Esophagus squamous epithelium (tissue), 5 donors: Measurements from ENCODE around the gene DLG2. TPM values are rescaled to one million over a fixed set of nuclear protein-coding genes. Genes with fewer than 3 reads are reported as not detected.

Source experiments
- DNase-seq: peaks from one replicate; lab custom pipeline; 2025; lab: John Stamatoyannopoulos, UW
- H3K27ac ChIP-seq, 4 donors: fragments of 200-600 bp; sonication (generic); one replicate each; pipeline ENCODE4 v1.5.1; 2016 to 2019; ENCODE audit warnings: mild to moderate bottlenecking in 1 of 4
- H3K27me3 ChIP-seq, 4 donors: fragments of 200-600 bp; sonication (generic); 1 replicate in 3 of 4; 2 replicates in 1 of 4; pipeline versions ENCODE4 v1.5.1 to v1.6.0; 2017 to 2021; ENCODE audit warnings: antibody characterized with exemption in 1 of 4
- H3K36me3 ChIP-seq, 3 donors: fragments of 200-600 bp; sonication (generic); one replicate each; pipeline ENCODE4 v1.5.1; 2016 to 2019
- H3K4me1 ChIP-seq, 3 donors: fragments of 200-600 bp; sonication (generic); one replicate each; pipeline ENCODE4 v1.5.1; 2017 to 2019
- H3K4me3 ChIP-seq, 4 donors: fragments of 200-600 bp; sonication (generic); 1 replicate in 3 of 4; 2 replicates in 1 of 4; pipeline ENCODE4 v1.5.1; 2016 to 2019; ENCODE audit warnings: mild to moderate bottlenecking in 2 of 4, moderate library complexity in 1 of 4
- H3K9me3 ChIP-seq, 3 donors: fragments of 200-600 bp; sonication (generic); one replicate each; pipeline ENCODE4 v1.5.1; 2016 to 2019
- POLR2A ChIP-seq, 4 donors: fragments of 450-650 bp; IDR thresholded peaks; one replicate each; pipeline ENCODE4 v1.6.1; 2017; ENCODE audit warnings: antibody characterized with exemption in 4 of 4, mild to moderate bottlenecking in 4 of 4, moderate library complexity in 3 of 4
- WGBS, 2 donors: methylation state at CpG; one replicate each; pipeline ENCODE4 v1.1.5; 2018; 5-methylcytosine and 5-hydroxymethylcytosine counted together
- intact Hi-C: fragments of 100-400 bp; cut with DNase I; formaldehyde crosslinking; loops from one replicate; pipeline ENCODE4 v1.15.0; 2022
- total RNA-seq, 4 donors: library from RNA; depleted of rRNA; stranded (reverse); fragments of >200 nt; gene quantifications; one replicate each; pipeline ENCODE4 v1.1.0, GENCODE V29; 2016
- TF ChIP-seq, protein P1 (sequence below), 6 experiments: fragments of 450-650 bp in 4 of 6; fragments of 200-600 bp in 2 of 6; sonication (generic) in 2 of 6; IDR thresholded peaks; one replicate each; pipeline ENCODE4 v1.5.1; 2016 to 2019; ENCODE audit warnings: antibody characterized with exemption in 6 of 6, mild to moderate bottlenecking in 4 of 6, moderate library complexity in 4 of 6
- donor health status: DM: yes; HTN: yes; CAD: no.

Gene DLG2
- total RNA-seq, 4 donors from 2014 or later, result 2.9 to 27.7 (median 12.6) TPM

DNA sequence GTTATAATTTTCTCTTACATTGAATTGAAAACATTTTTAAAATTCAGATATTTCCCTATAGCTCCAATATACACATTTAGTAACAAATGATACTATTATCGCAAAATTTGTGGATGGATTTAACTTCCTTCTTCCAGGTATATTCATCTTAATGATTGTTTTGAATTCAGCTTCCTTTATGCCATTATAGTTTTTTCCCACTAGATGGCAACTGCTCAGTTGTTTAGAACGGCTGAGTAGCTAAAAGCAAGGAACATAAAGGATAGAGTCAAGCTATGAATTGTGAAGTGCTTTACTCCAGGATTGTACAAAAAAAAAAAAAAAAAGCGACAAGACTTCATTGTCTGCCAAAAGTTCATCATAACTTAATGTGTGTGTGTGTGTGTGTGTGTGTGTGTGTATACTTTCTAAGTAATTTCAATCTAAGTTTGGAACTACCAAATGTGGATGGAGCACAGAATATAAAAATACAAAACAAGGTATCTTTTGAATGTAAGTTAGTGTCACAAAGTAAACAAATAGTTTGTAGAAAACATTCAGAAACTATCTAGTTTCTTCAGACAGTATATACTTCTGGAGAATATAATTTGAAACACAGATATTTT lies 846.4 kb downstream of the DLG2 start:
- Histone ChIP-seq H3K27ac (no peak overlapping the region), H3K9me3 (no peaks in the 10 kb centered on the region), H3K27me3 (no peaks in the 10 kb centered on the region), H3K4me1 (no peaks in the 10 kb centered on the region), H3K36me3 (no peaks in the 10 kb centered on the region), H3K4me3 (no peak overlapping the region)
- intact Hi-C loops, result no loop called here
- TF ChIP-seq POLR2A (IDR thresholded peaks at IDR 0.05), result no peak
- TF ChIP-seq, protein P1, sequence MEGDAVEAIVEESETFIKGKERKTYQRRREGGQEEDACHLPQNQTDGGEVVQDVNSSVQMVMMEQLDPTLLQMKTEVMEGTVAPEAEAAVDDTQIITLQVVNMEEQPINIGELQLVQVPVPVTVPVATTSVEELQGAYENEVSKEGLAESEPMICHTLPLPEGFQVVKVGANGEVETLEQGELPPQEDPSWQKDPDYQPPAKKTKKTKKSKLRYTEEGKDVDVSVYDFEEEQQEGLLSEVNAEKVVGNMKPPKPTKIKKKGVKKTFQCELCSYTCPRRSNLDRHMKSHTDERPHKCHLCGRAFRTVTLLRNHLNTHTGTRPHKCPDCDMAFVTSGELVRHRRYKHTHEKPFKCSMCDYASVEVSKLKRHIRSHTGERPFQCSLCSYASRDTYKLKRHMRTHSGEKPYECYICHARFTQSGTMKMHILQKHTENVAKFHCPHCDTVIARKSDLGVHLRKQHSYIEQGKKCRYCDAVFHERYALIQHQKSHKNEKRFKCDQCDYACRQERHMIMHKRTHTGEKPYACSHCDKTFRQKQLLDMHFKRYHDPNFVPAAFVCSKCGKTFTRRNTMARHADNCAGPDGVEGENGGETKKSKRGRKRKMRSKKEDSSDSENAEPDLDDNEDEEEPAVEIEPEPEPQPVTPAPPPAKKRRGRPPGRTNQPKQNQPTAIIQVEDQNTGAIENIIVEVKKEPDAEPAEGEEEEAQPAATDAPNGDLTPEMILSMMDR (IDR thresholded peaks at IDR 0.05), result no peak
- DNase-seq, result no peak
- 21 to 22% methylated on average over 3 of the region's 3 CpGs for WGBS, 2 donors

DNA sequence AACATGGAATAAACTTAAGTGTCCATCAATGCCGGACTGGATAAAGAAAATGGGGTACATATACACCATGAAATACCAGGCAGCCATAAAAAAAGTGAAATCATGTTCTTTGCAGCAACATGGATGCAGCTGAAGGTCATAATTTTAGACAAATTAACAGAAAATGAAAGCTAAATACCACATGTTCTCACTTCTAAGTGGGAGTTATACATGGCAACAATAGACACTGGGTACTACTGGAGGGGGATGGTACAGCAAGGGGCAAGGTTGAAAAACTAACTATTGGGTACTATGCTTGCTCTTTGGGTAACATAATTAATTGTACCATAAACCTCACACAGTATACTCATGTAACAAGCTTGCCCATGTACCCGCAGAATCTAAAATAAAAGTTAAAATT lies 851.6 kb downstream of the DLG2 start:
- no peak overlapping the region for H3K4me3 ChIP-seq
- no peaks in the 10 kb centered on the region for H3K9me3 ChIP-seq
- H3K36me3 ChIP-seq, result no peaks in the 10 kb centered on the region
- TF ChIP-seq POLR2A (IDR thresholded peaks at IDR 0.05), result no peak
- TF ChIP-seq, protein P1 (IDR thresholded peaks at IDR 0.05), result no peak
- H3K27me3 ChIP-seq, result no peaks in the 10 kb centered on the region
- WGBS, 2 donors, result 83 to 88% methylated on average over 2 of the region's 2 CpGs
- no peak for DNase-seq
- intact Hi-C loops, result no loop called here
- H3K27ac ChIP-seq, result no peak overlapping the region
- no peaks in the 10 kb centered on the region for H3K4me1 ChIP-seq

DNA sequence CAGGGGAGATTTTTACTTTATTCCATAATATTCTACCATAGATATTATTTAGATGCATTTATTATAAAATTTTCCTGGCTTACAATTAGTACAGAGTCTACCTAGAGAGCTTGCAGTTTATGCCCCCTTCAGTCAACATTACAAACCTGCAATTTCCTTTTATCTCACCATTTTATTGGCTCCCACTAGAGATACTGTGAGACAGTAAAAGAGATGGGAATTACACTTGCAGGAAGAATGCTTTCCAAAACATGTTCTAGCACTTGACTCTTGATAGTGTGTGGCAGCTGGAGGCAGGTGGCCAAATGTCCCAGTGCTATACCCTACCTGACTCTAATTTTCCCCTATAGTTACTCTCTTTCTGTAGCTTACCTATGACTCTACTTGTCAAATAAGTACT lies 863.2 kb downstream of the DLG2 start:
- Histone ChIP-seq H3K36me3 (no peaks in the 10 kb centered on the region), H3K27ac (no peak overlapping the region), H3K4me1 (no peaks in the 10 kb centered on the region), H3K9me3 (peaks cover 0 to 4% (median 0%) of the 10 kb centered on the region in 3 donors), H3K4me3 (no peak overlapping the region), H3K27me3 (no peaks in the 10 kb centered on the region)
- intact Hi-C loops, result no loop called here
- DNase-seq, result no peak
- TF ChIP-seq, protein P1 (IDR thresholded peaks at IDR 0.05), result no peak
- no peak for TF ChIP-seq POLR2A (IDR thresholded peaks at IDR 0.05)

DNA sequence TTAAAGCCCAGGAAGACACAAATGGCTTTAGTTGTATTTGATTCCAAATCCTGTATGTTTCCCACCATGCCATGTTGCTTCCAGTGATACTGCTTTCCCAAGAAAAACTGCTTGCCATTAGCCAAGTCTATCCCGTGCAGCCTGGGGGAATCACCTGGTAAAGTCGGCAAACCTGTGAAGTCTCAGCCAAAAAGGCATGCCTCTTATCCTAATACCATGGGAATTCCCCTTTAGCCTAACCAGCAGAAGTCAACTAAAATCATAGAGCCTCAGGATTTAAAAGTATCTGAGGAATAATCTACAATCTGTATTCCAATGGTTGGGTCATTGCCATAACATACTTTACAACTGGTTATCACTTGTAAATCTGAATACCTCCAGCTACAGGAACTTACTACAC lies 869.4 kb downstream of the DLG2 start:
- no peak overlapping the region for H3K4me3 ChIP-seq
- 72 to 76% methylated on average over 2 of the region's 2 CpGs for WGBS, 2 donors
- H3K9me3 ChIP-seq, result peaks cover 0 to 5% (median 0%) of the 10 kb centered on the region in 3 donors
- TF ChIP-seq, protein P1 (IDR thresholded peaks at IDR 0.05), result no peak
- TF ChIP-seq POLR2A (IDR thresholded peaks at IDR 0.05), result no peak
- H3K27ac ChIP-seq, result no peak overlapping the region
- DNase-seq, result no peak
- H3K36me3 ChIP-seq, result no peaks in the 10 kb centered on the region
- H3K27me3 ChIP-seq, result no peaks in the 10 kb centered on the region
- no peaks in the 10 kb centered on the region for H3K4me1 ChIP-seq
- intact Hi-C loops, result no loop called here

DNA sequence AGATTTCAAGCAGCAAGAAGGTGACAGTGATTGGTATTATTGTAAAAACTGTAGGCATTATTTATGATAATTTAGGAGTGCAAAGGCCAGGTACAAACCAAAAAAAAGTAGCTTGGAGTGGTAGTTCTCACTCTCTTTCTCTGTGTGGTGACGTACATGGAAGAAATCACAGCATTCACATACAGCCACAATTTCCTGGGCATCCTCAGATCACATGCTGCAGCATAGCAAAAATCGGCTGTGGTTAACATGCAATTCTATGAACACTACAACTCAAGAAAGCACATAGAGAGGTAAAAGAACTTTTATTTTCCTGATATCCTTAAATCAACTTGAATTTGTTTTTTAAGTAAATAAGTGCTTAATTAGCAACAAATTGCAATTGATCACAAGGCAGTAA lies 875.8 kb downstream of the DLG2 start:
- Histone ChIP-seq H3K9me3 (peaks cover 0 to 5% (median 0%) of the 10 kb centered on the region in 3 donors), H3K4me3 (no peak overlapping the region), H3K36me3 (no peaks in the 10 kb centered on the region), H3K27ac (no peak overlapping the region), H3K4me1 (no peaks in the 10 kb centered on the region), H3K27me3 (no peaks in the 10 kb centered on the region)
- TF ChIP-seq, protein P1 (IDR thresholded peaks at IDR 0.05), result no peak
- no peak for TF ChIP-seq POLR2A (IDR thresholded peaks at IDR 0.05)
- WGBS, 2 donors, result 61% methylated on average over 2 of the region's 2 CpGs
- no peak for DNase-seq
- intact Hi-C loops, result no loop called here
